ENCODE results near the gene DOCK11. TPM values are rescaled to one million over a fixed set of nuclear protein-coding genes. Genes with fewer than 3 reads are reported as not detected.

Gene DOCK11
- total RNA-seq, 2 experiments from 2014 or later, result 27.0 to 34.7 TPM

DNA sequence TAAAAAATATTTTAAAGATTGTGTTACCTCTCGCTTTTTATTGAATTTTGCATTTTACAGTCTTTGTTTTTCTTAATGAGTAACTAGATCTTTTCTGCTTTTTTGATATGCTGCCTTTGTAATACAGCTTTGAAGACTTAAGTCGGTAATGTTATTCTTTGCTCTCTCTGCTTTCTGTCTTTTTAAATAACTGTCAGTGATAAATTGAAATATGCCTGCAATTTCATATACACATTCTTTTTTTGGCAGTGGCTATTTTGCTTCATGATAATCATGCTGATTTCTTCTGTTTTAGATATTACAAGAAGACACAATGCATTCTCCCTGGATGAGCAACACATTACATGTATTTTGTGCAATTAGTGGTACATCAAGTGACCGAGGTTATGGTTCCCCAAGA lies 189.8 kb downstream of the DOCK11 start:
- no peaks in the 10 kb centered on the region for H3K79me2 ChIP-seq (ENCODE audit: insufficient read depth, low read depth, low read length)
- no peaks in the 10 kb centered on the region for H3K9me3 ChIP-seq (ENCODE audit: low read length)
- H2AFZ ChIP-seq (ENCODE audit: low read length), result no peak overlapping the region
- ChIA-PET CTCF (ENCODE audit: unreplicated experiment) (no interaction called here), POLR2A (no interaction called here)
- no peak overlapping the region for H3K4me3 ChIP-seq (ENCODE audit: low read depth, low read length, poor library complexity, severe bottlenecking)
- DNase-seq (ENCODE audit: low spot score), result no peak
- H3K27ac ChIP-seq (ENCODE audit: low read depth, low read length, poor library complexity, severe bottlenecking), result no peak overlapping the region
- no peaks in the 10 kb centered on the region for H3K9me2 ChIP-seq (ENCODE audit: insufficient read depth, low read length)
- H3K4me2 ChIP-seq (ENCODE audit: low read length), result no peak overlapping the region
- intact Hi-C loops (cut with micrococcal nuclease; ENCODE audit: unreplicated experiment), result no loop called here
- no peaks in the 10 kb centered on the region for H3K4me1 ChIP-seq (ENCODE audit: insufficient read depth, low read length, poor library complexity, severe bottlenecking)
- no TSS peak for BruUV-seq (replicated peaks)
- H3K36me3 ChIP-seq (ENCODE audit: insufficient read depth, low read length), result peaks cover 32% of the 10 kb centered on the region
- TF ChIP-seq, protein P1, sequence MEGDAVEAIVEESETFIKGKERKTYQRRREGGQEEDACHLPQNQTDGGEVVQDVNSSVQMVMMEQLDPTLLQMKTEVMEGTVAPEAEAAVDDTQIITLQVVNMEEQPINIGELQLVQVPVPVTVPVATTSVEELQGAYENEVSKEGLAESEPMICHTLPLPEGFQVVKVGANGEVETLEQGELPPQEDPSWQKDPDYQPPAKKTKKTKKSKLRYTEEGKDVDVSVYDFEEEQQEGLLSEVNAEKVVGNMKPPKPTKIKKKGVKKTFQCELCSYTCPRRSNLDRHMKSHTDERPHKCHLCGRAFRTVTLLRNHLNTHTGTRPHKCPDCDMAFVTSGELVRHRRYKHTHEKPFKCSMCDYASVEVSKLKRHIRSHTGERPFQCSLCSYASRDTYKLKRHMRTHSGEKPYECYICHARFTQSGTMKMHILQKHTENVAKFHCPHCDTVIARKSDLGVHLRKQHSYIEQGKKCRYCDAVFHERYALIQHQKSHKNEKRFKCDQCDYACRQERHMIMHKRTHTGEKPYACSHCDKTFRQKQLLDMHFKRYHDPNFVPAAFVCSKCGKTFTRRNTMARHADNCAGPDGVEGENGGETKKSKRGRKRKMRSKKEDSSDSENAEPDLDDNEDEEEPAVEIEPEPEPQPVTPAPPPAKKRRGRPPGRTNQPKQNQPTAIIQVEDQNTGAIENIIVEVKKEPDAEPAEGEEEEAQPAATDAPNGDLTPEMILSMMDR (conservative IDR thresholded peaks at IDR 0.05; ENCODE audit: low read length), result no peak
- TF ChIP-seq EZH2phosphoT487 (IDR thresholded peaks at IDR 0.05; ENCODE audit: borderline replicate concordance, low read depth, low read length), result no peak
- no peaks in the 10 kb centered on the region for H4K20me1 ChIP-seq (ENCODE audit: insufficient read depth, low read length)

DNA sequence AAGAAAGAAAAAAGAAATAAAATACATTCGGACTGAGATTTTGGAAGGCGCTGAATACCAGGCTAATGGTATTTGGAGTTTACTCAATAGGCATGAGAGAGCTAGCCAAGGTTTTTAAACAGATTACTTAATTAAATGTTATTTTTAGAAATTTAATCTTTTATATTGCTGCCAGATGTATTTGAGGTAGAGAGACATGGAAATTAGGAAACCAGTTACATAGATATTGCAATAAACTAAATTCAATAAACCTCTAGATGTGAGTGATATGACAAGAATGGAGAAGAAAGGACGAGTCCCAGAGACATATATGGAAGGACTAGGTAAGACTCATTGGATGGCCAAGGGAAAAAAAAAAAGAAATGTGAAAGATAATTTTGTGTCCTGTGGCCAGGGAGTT lies 193.3 kb downstream of the DOCK11 start:
- CTCF ChIA-PET (ENCODE audit: unreplicated experiment), result no interaction called here
- Histone ChIP-seq H3K79me2 (ENCODE audit: insufficient read depth, low read depth, low read length) (no peaks in the 10 kb centered on the region), H2AFZ (ENCODE audit: low read length) (no peak overlapping the region), H3K4me3 (ENCODE audit: low read depth, low read length, poor library complexity, severe bottlenecking) (no peak overlapping the region), H3K36me3 (ENCODE audit: insufficient read depth, low read length) (peaks cover 9% of the 10 kb centered on the region), H3K4me1 (ENCODE audit: insufficient read depth, low read length, poor library complexity, severe bottlenecking) (no peaks in the 10 kb centered on the region), H3K4me2 (ENCODE audit: low read length) (no peak overlapping the region), H3K9me2 (ENCODE audit: insufficient read depth, low read length) (no peaks in the 10 kb centered on the region), H3K9me3 (ENCODE audit: low read length) (no peaks in the 10 kb centered on the region), H4K20me1 (ENCODE audit: insufficient read depth, low read length) (no peaks in the 10 kb centered on the region), H3K27ac (ENCODE audit: low read depth, low read length, poor library complexity, severe bottlenecking) (no peak overlapping the region)
- BruUV-seq (replicated peaks), result no TSS peak
- intact Hi-C loops (cut with micrococcal nuclease; ENCODE audit: unreplicated experiment), result no loop called here
- POLR2A ChIA-PET, result interaction anchor here (0.6 to 0.7 kb wide), 2 partner anchors 88 to 696 kb away, joined by 3 read pairs; no protein-coding TSS in a partner anchor
- TF ChIP-seq EZH2phosphoT487 (IDR thresholded peaks at IDR 0.05; ENCODE audit: borderline replicate concordance, low read depth, low read length), result no peak
- TF ChIP-seq, protein P1 (conservative IDR thresholded peaks at IDR 0.05; ENCODE audit: low read length), result no peak
- DNase-seq (ENCODE audit: low spot score), result no peak

DNA sequence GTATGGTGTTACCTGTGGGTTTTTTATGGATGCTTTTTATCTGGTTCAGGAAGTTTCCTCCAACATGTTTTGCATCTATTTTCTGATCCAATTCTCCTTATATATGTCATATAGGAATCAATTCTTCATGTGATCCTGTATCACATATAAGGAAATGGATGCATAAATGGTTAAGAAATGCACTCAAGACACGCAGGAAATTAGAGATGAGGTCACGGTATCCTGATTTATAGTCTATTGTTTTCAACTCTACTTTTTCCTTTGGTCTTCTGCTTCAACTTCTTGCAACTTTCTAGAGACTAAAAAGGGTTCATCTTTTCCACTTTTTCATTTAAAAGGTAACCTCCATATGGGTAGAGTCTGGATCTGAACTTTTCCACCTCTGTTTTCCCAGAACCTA lies 198.2 kb downstream of the DOCK11 start:
- no peak overlapping the region for H3K4me2 ChIP-seq (ENCODE audit: low read length)
- H4K20me1 ChIP-seq (ENCODE audit: insufficient read depth, low read length), result no peaks in the 10 kb centered on the region
- no peak for DNase-seq (ENCODE audit: low spot score)
- TF ChIP-seq EZH2phosphoT487 (IDR thresholded peaks at IDR 0.05; ENCODE audit: borderline replicate concordance, low read depth, low read length), result no peak
- TF ChIP-seq, protein P1 (conservative IDR thresholded peaks at IDR 0.05; ENCODE audit: low read length), result no peak
- no peak overlapping the region for H3K27ac ChIP-seq (ENCODE audit: low read depth, low read length, poor library complexity, severe bottlenecking)
- POLR2A ChIA-PET, result no interaction called here
- H3K9me2 ChIP-seq (ENCODE audit: insufficient read depth, low read length), result no peaks in the 10 kb centered on the region
- intact Hi-C loops (cut with micrococcal nuclease; ENCODE audit: unreplicated experiment), result no loop called here
- H3K36me3 ChIP-seq (ENCODE audit: insufficient read depth, low read length), result no peaks in the 10 kb centered on the region
- H3K4me1 ChIP-seq (ENCODE audit: insufficient read depth, low read length, poor library complexity, severe bottlenecking), result peaks cover 5% of the 10 kb centered on the region
- H2AFZ ChIP-seq (ENCODE audit: low read length), result no peak overlapping the region
- CTCF ChIA-PET (ENCODE audit: unreplicated experiment), result no interaction called here
- no peaks in the 10 kb centered on the region for H3K79me2 ChIP-seq (ENCODE audit: insufficient read depth, low read depth, low read length)
- H3K9me3 ChIP-seq (ENCODE audit: low read length), result no peaks in the 10 kb centered on the region
- no peak overlapping the region for H3K4me3 ChIP-seq (ENCODE audit: low read depth, low read length, poor library complexity, severe bottlenecking)
- BruUV-seq (replicated peaks), result no TSS peak
